NCI-H2227 treated with DMSO at 0.1 percent for 48 hours (cell line): ENCODE data around the gene ITGB7.

Source experiments
- DNase-seq: peaks from one replicate; lab custom pipeline; 2025; lab: John Stamatoyannopoulos, UW

The ITGB7 gene

DNA sequence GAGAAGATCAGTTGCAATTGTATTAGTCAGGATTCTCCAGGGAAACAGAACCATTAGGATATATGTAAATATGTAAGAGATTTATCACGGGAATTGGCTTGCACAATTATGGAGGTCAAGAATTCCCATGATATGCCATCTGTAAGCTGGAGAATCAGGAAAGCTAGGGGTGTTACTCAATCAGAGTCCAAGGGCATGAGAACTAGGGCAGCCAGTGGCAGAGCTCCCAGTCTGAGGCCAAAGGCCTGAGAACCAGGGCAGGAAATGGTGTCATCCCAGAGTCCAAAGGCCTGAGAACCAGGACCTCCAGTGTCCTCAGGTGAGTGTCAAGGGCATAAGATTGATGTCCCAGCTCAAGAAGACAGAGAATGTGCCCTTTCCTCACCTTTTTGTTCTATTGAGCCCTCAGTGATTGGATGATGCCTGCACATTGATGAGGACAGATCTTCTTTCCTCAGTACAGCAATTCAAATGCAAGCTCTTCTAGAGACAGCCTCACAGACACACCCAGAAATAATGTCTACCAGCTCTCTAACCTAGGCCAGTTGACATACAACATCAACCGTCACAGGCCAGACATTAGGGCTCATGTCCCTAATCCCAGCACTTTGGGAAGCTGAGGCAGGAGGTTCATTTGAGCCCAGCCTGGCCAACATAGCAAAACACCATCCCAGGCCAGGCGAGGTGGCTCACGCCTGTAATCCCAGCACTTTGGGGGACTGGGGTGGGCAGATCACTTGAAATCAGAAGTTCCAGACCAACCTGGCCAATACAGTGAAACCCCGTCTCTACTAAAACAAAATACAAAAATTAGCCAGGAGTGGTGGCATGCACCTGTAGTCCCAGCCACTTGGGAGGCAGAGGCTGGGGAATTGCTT, 61.4 kb downstream of the ITGB7 start:
- no peak for DNase-seq

DNA sequence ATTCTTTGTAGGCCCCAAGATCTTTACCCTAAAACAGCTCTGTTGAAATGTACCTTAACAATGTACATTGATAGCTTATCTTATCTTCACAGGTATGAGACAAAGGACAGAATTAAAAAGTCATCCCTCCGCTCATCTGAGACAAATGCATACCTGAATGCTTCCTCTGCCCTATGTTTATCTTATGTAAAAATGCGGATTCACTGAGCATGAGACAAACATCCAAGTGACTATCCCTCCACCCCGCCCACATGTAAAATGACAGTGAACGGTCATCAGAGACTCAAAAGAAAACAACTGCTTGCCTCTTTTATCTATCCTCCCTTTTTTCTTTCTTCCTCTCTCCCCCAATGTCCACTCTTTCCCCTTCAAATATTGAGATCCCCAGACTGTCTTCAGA, 63.7 kb downstream of the ITGB7 start:
- no peak for DNase-seq
